GM12878 (cell line): ENCODE data around the gene BBS9.
A peak's percentile ranks its signal among the peaks of the same experiment; 100 is the strongest.

Source experiments
- CHD2 ChIP-seq: IDR thresholded peaks from 2 replicates; pipeline ENCODE4 v1.6.1; 2011; ENCODE audit warnings: low read depth, low read length, improper control_type of control experiment, borderline replicate concordance
- E4F1 ChIP-seq: fragments of 450-650 bp; IDR thresholded peaks from 2 replicates; pipeline ENCODE4 v1.6.1; 2018; ENCODE audit warnings: borderline replicate concordance, mild to moderate bottlenecking; ENCODE audit not compliant: partially characterized antibody
- ESRRA ChIP-seq: IDR thresholded peaks from 2 replicates; pipeline ENCODE4 v1.6.1; 2012; ENCODE audit warnings: mild to moderate bottlenecking, low read length, improper control_type of control experiment
- EZH2 ChIP-seq: IDR thresholded peaks from 2 replicates; pipeline ENCODE4 v1.6.1; 2012; ENCODE audit warnings: low read depth, mild to moderate bottlenecking, control low read depth, inconsistent platforms, low read length, borderline replicate concordance; ENCODE audit not compliant: control insufficient read depth
- SIX5 ChIP-seq: IDR thresholded peaks from 2 replicates; pipeline ENCODE4 v1.6.1; 2011; ENCODE audit warnings: mild to moderate bottlenecking, low read depth, low read length, moderate library complexity; ENCODE audit not compliant: severe bottlenecking
- USF1 ChIP-seq: IDR thresholded peaks from 2 replicates; pipeline ENCODE4 v1.6.1; 2011; ENCODE audit warnings: borderline replicate concordance, low read depth, mild to moderate bottlenecking, moderate library complexity, mixed read lengths, low read length; ENCODE audit not compliant: insufficient read depth; ENCODE audit errors: extremely low read length
- ZNF207 ChIP-seq: fragments of 450-650 bp; IDR thresholded peaks from 2 replicates; pipeline ENCODE4 v1.6.1; 2014; ENCODE audit warnings: antibody characterized with exemption, mild to moderate bottlenecking, borderline replicate concordance
- TF ChIP-seq, protein P1 (sequence below), 3 experiments: IDR thresholded peaks in 2 of 3; conservative IDR thresholded peaks in 1 of 3; 2 replicates each; pipeline ENCODE4 v1.5.1; 2011; ENCODE audit warnings: low read depth in 3 of 3, low read length in 3 of 3, mild to moderate bottlenecking in 3 of 3, control low read depth in 2 of 3, moderate library complexity in 2 of 3, inconsistent platforms in 1 of 3, mixed read lengths in 1 of 3; ENCODE audit not compliant: control insufficient read depth in 2 of 3, insufficient read depth in 1 of 3; ENCODE audit errors: extremely low read depth in 1 of 3

GRCh38 chr7:33128990-33129805 is at the start of gene BBS9:
- TF ChIP-seq, protein P1, sequence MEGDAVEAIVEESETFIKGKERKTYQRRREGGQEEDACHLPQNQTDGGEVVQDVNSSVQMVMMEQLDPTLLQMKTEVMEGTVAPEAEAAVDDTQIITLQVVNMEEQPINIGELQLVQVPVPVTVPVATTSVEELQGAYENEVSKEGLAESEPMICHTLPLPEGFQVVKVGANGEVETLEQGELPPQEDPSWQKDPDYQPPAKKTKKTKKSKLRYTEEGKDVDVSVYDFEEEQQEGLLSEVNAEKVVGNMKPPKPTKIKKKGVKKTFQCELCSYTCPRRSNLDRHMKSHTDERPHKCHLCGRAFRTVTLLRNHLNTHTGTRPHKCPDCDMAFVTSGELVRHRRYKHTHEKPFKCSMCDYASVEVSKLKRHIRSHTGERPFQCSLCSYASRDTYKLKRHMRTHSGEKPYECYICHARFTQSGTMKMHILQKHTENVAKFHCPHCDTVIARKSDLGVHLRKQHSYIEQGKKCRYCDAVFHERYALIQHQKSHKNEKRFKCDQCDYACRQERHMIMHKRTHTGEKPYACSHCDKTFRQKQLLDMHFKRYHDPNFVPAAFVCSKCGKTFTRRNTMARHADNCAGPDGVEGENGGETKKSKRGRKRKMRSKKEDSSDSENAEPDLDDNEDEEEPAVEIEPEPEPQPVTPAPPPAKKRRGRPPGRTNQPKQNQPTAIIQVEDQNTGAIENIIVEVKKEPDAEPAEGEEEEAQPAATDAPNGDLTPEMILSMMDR (IDR thresholded peaks at IDR 0.05 in 2 of 3, conservative IDR thresholded peaks at IDR 0.05 in 1 of 3; ENCODE audit: control insufficient read depth in 2 of 3, extremely low read depth in 1 of 3, insufficient read depth in 1 of 3, low read depth in 3 of 3, low read length in 3 of 3) = no peak
- TF ChIP-seq ZNF207 = no peak
- no peak for TF ChIP-seq E4F1
- TF ChIP-seq EZH2 = no peak
- TF ChIP-seq SIX5 = peak; percentile 77
- TF ChIP-seq CHD2 = 0 out of 2 replicates have a peak, but pooled peaks have one; percentile 17
- TF ChIP-seq USF1 = peak; percentile 76
- TF ChIP-seq ESRRA = peak; percentile 29; the same call in 1 of the 2 replicates
